ENCODE measurements around the gene FCSK.
"Not testable (repeated sequence)": the region's sequence is repeated elsewhere in the genome, so short reads cannot be mapped to it uniquely, and the experiment has no call there.

Gene FCSK

DNA sequence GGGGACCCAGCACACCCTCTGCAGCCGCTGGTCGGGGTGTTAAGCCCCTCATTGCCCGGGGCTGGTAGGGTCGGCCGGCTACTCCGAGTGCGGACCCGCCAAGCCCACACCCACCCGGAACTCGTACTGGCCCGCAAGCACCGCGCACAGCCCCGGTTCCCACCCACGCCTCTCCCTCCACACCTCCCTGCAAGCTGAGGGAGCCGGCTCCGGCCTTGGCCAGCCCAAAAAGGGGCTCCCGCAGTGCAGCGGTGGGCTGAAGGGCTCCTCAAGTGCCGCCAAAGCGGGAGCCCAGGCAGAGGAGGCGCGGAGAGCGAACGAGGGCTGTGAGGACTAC, 3.4 kb upstream of the FCSK start:
- in situ Hi-C loops (cut with HindIII; ENCODE audit: low sequenced_read_pairs): not testable (repeated sequence)

GRCh38 chr16:70453117-70453891, 1.1 kb upstream of the FCSK start:
- in situ Hi-C loops (cut with HindIII; ENCODE audit: low sequenced_read_pairs): no loop called here

DNA sequence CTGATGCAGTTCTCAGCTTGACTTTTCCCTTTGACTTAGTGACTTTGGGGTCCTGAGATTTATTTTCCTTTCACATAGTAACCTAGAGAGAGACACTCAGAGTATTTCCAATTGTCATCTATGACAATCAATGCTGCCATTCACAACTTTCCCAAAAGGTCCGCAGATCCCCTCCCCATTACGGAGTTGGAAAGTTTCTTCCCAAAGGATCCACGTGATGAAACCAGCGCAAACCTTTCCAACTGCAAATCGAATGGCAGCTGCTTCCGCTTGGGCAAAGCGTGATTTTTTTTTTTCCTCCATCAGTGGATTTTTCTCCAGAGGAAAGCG, 538 bp upstream of the FCSK start:
- in situ Hi-C loops (cut with HindIII; ENCODE audit: low sequenced_read_pairs): no loop called here

GRCh38 chr16:70455910-70456309, 1.5 kb downstream of the FCSK start:
- in situ Hi-C loops (cut with HindIII; ENCODE audit: low sequenced_read_pairs): no loop called here

DNA sequence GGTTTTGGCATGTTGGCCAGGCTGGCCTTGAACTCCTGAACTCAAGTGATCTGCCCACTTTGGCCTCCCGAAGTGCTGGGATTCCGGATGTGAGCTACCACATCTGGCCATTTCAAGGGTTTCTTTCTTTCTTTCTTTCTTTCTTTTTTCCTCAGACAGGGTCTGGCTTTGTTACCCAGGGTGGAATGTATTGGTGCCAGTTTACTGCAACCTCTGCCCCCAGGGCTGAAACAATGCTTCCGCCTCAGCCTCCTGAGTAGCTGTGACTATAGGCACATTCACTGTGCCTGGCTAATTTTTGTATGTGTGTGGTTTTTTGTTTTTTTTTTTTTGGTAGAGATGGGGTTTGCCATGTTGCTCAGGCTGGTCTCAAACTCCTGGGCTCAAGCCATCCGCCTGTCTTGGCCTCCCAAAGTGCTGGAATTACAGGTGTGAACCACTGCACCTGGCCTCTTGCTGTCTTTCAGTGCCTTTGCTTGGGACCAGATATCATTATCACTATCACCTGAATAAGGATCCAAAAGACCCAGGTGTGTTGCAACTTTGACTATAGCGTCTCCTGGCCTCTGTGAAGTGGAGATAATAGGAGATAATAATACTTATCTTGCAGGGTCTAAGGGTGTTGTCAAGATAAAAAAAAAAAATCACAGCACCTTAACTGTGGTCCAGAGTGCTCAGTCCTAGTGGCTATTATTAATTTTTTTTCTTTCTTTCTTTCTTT, 3.2 kb downstream of the FCSK start:
- in situ Hi-C loops (cut with HindIII; ENCODE audit: low sequenced_read_pairs): no loop called here

DNA sequence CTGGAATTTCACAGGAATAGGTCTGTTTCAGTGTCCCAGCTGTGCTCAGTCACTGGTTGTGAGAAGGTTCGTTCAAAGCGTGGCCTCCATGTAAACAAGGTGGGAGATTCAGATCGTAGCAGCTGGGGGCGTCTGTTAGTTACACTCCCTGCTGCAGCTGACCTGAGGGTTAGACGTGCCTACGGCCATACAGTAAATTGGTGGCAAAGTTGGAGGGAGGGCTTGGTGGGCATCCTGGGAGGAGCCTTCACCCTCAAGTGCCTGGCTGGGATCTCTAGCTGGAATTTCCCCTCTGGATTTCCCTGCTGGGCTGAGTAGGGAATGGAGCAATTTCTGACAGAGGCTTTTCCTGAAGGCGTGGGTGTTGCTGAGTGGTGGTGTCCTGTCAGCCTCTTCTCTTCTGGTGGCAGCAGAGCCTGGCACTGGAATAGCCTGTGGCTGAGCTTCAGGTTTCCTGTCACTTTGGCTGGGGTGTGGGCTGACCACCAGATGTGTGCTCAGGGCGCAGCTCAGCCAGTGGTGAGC, 6.4 kb downstream of the FCSK start:
- in situ Hi-C loops (cut with HindIII; ENCODE audit: low sequenced_read_pairs): no loop called here

- in situ Hi-C loops (cut with HindIII; ENCODE audit: low sequenced_read_pairs): no loop called here
Observed at GRCh38 chr16:70463235-70463634, 8.8 kb downstream of the FCSK start.

GRCh38 chr16:70465999-70466804, 11.8 kb downstream of the FCSK start:
- in situ Hi-C loops (cut with HindIII; ENCODE audit: low sequenced_read_pairs): no loop called here

DNA sequence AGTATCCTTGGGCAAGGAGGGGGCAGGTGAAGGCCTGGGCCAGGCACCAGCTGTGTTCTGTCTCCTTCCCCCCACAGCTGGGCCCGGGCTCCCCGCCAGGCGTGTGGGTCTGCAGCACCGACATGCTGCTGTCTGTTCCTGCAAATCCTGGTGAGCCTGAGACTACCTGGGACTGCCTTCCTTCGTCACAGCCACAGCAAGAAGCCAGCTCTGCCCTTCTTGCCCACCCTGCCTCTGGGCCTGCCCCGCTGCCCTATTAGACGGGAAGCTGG, 12.3 kb downstream of the FCSK start:
- in situ Hi-C loops (cut with HindIII; ENCODE audit: low sequenced_read_pairs): no loop called here

DNA sequence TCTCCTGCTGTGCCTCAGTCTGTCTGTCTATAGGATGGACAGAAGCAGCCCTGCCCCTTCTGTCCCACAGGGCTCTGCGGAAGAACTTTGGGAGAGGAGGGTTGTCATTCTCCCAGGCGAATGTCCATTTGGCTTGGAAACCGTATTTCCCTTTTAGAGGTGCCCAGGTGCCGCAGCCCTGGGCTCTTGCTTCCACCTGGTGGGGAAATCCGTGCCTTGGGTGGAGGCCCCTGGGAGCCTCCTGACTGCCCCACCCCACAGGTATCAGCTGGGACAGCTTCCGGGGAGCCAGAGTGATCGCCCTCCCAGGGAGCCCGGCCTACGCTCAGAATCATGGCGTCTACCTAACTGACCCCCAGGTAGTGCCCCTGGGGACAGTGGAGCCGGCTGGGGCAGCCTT, 12.7 kb downstream of the FCSK start:
- in situ Hi-C loops (cut with HindIII; ENCODE audit: low sequenced_read_pairs): no loop called here

GRCh38 chr16:70467608-70468007, 13.2 kb downstream of the FCSK start:
- in situ Hi-C loops (cut with HindIII; ENCODE audit: low sequenced_read_pairs): no loop called here

- in situ Hi-C loops (cut with HindIII; ENCODE audit: low sequenced_read_pairs): no loop called here
Observed at GRCh38 chr16:70468776-70469525, 14.6 kb downstream of the FCSK start.

DNA sequence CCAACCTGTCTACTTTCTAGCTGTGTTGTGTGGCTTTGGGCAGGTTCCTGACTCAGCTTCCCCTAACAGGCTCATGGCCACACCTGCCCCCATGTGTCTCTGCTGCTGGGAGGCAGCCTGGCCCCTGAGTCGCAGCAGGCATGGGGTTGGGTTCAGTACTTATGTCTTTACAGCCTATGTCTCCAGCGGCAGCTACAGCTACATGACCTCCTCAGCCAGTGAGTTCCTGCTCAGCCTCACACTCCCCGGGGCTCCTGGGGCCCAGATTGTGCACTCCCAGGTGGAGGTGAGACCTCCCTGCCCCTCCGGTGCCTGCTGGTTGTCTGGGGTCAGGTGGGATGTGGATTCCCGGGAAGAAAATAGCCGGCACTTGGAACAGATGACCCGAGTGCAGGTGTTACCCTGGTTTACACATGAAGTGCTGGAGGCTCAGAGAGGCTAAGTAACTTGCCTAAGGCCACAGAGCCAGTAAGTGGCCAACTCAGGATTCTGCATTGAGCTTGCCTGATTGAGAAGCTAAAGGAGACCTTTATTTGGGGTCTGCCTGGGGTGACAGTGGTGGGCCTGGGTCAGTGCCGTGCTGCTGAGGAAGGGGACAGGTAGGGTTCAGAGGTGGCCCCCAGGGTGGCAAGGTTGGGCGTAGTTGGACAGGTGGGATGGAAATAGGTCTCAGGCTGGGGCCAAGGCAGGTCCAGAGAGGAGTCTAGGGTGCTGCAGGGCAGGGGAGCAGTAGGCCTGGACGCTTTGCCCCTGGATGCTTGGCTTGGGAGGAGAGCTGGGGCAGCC, 15.9 kb downstream of the FCSK start:
- in situ Hi-C loops (cut with HindIII; ENCODE audit: low sequenced_read_pairs): no loop called here

- in situ Hi-C loops (cut with HindIII; ENCODE audit: low sequenced_read_pairs): no loop called here
Observed at GRCh38 chr16:70470927-70471341, 16.5 kb downstream of the FCSK start.

GRCh38 chr16:70472786-70473433, 18.5 kb downstream of the FCSK start:
- in situ Hi-C loops (cut with HindIII; ENCODE audit: low sequenced_read_pairs): no loop called here

GRCh38 chr16:70473446-70474319, 19.3 kb downstream of the FCSK start:
- in situ Hi-C loops (cut with HindIII; ENCODE audit: low sequenced_read_pairs): no loop called here

DNA sequence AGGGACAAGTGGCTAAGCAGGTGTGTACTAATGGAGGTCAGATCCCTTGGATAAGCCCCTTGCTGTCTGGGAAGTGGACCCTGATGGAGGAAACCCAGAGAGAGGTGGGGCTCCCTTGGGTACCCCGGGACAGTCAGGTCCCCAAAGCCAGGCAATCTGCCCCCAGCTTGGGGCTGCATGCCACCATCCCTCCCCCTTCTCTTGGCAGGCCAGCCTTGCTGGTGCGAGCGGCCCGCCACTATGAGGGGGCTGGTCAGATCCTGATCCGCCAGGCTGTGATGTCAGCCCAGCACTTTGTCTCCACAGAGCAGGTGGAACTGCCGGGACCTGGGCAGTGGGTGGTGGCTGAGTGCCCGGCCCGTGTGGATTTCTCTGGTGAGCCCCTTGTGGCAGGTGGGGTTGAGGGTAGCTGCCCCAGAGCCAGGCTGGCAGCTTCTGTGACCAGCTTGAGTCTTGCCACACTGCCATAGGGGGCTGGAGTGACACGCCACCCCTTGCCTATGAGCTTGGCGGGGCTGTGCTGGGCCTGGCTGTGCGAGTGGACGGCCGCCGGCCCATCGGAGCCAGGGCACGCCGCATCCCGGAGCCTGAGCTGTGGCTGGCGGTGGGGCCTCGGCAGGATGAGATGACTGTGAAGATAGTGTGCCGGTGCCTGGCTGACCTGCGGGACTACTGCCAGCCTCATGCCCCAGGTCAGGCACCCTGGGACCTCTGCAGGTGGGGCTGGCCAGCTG, 20.1 kb downstream of the FCSK start:
- in situ Hi-C loops (cut with HindIII; ENCODE audit: low sequenced_read_pairs): loop anchor here (5.0 kb wide), 2 partner anchors 62 to 88 kb away; no protein-coding TSS in a partner anchor
